HepG2 (cell line): Measurements from ENCODE around the gene KLKB1. TPM values are rescaled to one million over a fixed set of nuclear protein-coding genes. Genes with fewer than 3 reads are reported as not detected.
A peak's percentile ranks its signal among the peaks of the same experiment; 100 is the strongest.

ENCODE experiments used
- MBD4 ChIP-seq: IDR thresholded peaks from 2 replicates; pipeline ENCODE4 v1.6.1; 2012; ENCODE audit warnings: low read length, inconsistent platforms, borderline replicate concordance
- SMAD3 ChIP-seq: sonication (generic); formaldehyde crosslinking; IDR thresholded peaks from 2 replicates; pipeline ENCODE4 v1.4.0; 2020; ENCODE audit warnings: missing genetic modification reagents
- SP1 ChIP-seq, 2 experiments: fragments of 450-650 bp in 1 of 2; sonication (generic) in 1 of 2; formaldehyde crosslinking in 1 of 2; IDR thresholded peaks; 2 replicates each; pipeline versions ENCODE4 v1.4.0 to v1.6.1; 2016 to 2020; ENCODE audit warnings: missing genetic modification reagents in 1 of 2
- ZBTB1 ChIP-seq: sonication (generic); formaldehyde crosslinking; IDR thresholded peaks from 2 replicates; pipeline ENCODE4 v1.4.0; 2020; ENCODE audit warnings: missing genetic modification reagents, borderline replicate concordance
- ZKSCAN8 ChIP-seq: IDR thresholded peaks from 2 replicates; pipeline ENCODE4 v1.6.1; 2016; ENCODE audit warnings: borderline replicate concordance, missing genetic modification reagents, missing compliant biosample characterization
- ZMYM4 ChIP-seq: sonication (generic); formaldehyde crosslinking; IDR thresholded peaks from 2 replicates; pipeline ENCODE4 v1.8.1; 2023; ENCODE audit warnings: mild to moderate bottlenecking, missing genetic modification reagents
- ZNF274 ChIP-seq: sonication (generic); formaldehyde crosslinking; IDR thresholded peaks from 2 replicates; pipeline ENCODE4 v1.5.1; 2020; ENCODE audit warnings: mild to moderate bottlenecking, missing genetic modification reagents
- ZNF333 ChIP-seq: sonication (generic); formaldehyde crosslinking; IDR thresholded peaks from 2 replicates; pipeline ENCODE4 v1.4.0; 2020; ENCODE audit warnings: mild to moderate bottlenecking, missing genetic modification reagents, borderline replicate concordance
- ZNF446 ChIP-seq: sonication (generic); formaldehyde crosslinking; IDR thresholded peaks from 2 replicates; pipeline ENCODE4 v1.5.0; 2020; ENCODE audit warnings: mild to moderate bottlenecking, missing genetic modification reagents
- ZNF557 ChIP-seq: sonication (generic); formaldehyde crosslinking; IDR thresholded peaks from 2 replicates; pipeline ENCODE4 v1.4.0; 2020; ENCODE audit warnings: missing genetic modification reagents
- polyA plus RNA-seq, 8 experiments: library from polyadenylated mRNA; depleted of rRNA in 3 of 8; stranded (reverse) in 7 of 8; unstranded in 1 of 8; fragments of >200 nt; fragmentation: Illumina TruSeq in 4 of 8; extraction: Trizol in 4 of 8; gene quantifications; 2 replicates each; pipeline versions ENCODE4 v1.2.1 to v1.2.3, GENCODE V29; 2011 to 2016; ENCODE audit warnings: low read depth in 4 of 8, missing spikeins in 1 of 8, mixed read lengths in 1 of 8; ENCODE audit not compliant: insufficient read depth in 1 of 8
- total RNA-seq, 5 experiments: library from RNA; depleted of rRNA; stranded (reverse); fragments of >200 nt; fragmentation: Illumina TruSeq; extraction: Trizol; gene quantifications; 2 replicates each; pipeline ENCODE4 v1.2.3, GENCODE V29; 2016; ENCODE audit warnings: low read depth in 1 of 5
- TF ChIP-seq, protein P1 (sequence below): sonication (generic); formaldehyde crosslinking; IDR thresholded peaks from 2 replicates; pipeline ENCODE4 v1.4.0; 2020; ENCODE audit warnings: mild to moderate bottlenecking, missing genetic modification reagents
- TF ChIP-seq, protein P2 (sequence below): sonication (generic); formaldehyde crosslinking; IDR thresholded peaks from 2 replicates; pipeline ENCODE4 v1.4.0; 2020; ENCODE audit warnings: low read depth, mild to moderate bottlenecking, missing genetic modification reagents
- TF ChIP-seq, protein P3 (sequence below): sonication (generic); formaldehyde crosslinking; IDR thresholded peaks from 2 replicates; pipeline ENCODE4 v1.5.0; 2020; ENCODE audit warnings: mild to moderate bottlenecking, missing genetic modification reagents, moderate library complexity
- TF ChIP-seq, protein P4 (sequence below): sonication (generic); formaldehyde crosslinking; IDR thresholded peaks from 2 replicates; pipeline ENCODE4 v1.9.0; 2021; ENCODE audit warnings: missing genetic modification reagents, mild to moderate bottlenecking, borderline replicate concordance

The KLKB1 gene
- total and polyA plus RNA-seq, 2 of the 13 experiments (the other 11 are each of a cell fraction or from before 2014, with no cell fraction given), result 0.26 to 0.49 TPM

DNA sequence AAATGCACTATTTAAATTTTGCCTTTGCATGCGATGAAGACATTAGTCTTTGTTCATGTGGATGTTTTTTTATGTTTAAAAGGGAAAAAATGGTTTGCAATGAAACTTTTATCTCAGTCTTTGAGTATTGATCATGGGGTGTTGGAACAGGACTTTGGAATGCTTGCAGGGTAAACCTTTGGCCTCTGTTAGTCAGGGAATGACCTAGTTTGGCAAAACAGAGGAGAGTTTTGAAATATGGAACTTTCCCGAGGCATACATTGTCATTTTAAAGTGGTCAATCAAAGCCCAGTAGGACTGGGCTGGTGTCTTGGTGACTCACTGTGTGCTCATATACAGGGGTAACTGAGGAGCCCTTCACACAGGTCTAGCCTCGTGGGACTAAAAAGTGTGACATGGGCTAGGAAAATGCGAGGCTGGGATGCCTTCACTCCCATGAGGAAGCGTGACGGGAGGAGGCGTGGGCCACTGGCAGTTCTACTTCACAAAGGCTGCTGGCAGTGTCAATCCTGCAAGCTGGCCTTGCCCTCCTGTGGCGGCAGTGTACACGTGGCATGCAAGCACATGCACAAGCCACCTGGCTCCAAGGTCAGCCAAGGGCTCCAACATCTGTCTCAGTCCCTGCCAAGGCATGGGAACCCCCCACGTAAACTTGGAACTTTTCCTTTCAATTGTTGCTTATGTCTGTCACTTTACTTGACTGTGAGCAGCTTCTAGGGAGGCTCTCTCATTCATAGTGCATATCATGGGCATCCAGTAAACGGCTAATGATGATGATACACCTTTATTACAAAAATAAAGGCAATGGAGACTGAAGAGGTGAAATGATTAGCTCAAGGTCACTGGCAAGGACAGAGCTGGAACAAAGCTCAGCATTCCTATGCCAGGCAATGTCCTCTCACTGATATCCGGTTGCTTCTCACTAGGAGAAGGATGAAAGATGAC is 33.5 kb downstream of the KLKB1 start (continued):
- TF ChIP-seq, protein P1, sequence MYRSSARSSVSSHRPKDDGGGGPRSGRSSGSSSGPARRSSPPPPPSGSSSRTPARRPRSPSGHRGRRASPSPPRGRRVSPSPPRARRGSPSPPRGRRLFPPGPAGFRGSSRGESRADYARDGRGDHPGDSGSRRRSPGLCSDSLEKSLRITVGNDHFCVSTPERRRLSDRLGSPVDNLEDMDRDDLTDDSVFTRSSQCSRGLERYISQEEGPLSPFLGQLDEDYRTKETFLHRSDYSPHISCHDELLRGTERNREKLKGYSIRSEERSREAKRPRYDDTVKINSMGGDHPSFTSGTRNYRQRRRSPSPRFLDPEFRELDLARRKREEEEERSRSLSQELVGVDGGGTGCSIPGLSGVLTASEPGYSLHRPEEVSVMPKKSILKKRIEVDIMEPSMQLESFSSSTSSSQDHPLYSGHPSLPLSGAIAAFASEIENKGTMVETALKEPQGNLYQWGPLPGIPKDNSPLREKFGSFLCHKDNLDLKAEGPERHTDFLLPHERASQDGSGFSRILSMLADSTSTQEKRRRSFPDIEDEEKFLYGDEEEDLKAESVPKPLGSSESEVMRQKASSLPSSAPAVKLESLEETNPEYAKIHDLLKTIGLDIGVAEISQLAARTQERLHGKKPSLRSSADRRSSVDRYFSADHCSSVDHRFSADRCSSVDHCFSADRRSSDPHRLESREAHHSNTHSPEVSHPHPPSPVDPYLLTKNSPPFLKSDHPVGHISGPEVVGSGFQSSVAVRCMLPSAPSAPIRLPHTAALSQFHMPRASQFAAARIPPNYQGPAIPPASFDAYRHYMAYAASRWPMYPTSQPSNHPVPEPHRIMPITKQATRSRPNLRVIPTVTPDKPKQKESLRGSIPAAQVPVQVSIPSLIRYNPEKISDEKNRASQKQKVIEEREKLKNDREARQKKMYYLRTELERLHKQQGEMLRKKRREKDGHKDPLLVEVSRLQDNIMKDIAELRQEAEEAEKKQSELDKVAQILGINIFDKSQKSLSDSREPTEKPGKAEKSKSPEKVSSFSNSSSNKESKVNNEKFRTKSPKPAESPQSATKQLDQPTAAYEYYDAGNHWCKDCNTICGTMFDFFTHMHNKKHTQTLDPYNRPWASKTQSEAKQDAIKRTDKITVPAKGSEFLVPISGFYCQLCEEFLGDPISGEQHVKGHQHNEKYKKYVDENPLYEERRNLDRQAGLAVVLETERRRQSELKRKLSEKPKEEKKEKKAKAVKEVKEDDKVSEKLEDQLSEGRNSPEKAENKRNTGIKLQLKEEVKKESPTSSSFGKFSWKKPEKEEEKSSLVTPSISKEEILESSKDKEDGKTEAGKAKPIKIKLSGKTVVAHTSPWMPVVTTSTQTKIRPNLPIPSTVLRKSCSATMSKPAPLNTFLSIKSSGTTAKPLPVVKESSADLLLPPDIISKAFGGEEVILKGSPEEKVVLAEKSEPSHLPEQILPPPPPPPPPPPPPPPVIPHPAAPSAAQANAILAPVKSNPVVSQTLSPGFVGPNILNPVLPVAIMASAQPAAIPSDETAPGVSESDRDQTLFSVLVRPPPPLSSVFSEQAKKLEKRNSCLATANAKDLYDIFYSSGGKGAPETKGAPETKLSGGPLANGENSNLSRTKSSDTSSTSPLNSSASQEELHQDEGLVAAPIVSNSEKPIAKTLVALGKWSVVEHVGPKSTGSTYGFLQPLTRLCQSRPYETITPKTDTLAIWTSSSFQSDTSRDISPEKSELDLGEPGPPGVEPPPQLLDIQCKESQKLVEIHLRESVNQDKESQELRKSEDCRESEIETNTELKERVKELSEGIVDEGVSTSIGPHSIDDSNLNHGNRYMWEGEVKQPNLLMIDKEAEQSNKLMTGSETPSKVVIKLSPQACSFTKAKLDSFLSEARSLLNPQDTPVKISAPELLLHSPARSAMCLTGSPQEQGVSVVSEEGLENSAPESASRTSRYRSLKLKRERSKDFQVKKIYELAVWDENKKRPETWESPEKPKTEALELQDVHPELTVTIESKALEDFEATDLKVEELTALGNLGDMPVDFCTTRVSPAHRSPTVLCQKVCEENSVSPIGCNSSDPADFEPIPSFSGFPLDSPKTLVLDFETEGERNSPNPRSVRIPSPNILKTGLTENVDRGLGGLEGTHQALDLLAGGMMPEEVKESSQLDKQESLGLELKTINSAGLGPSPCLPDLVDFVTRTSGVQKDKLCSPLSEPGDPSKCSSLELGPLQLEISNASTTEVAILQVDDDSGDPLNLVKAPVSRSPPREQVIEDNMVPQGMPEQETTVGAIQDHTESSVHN (CRISPR knock-in tag), result no peak; the same call in 1 of the 2 replicates
- TF ChIP-seq ZNF333 (CRISPR knock-in tag) (peak; percentile 80; the same call in 1 of the 2 replicates), ZNF446 (CRISPR knock-in tag) (peak; percentile 52; the same call in 1 of the 2 replicates), ZBTB1 (CRISPR knock-in tag) (peak; percentile 58; the same call in 1 of the 2 replicates), ZMYM4 (CRISPR knock-in tag) (peak; percentile 83), MBD4 (no peak), ZNF274 (CRISPR knock-in tag) (peak; percentile 75), ZKSCAN8 (peak; percentile 56; the same call in 1 of the 2 replicates), ZNF557 (CRISPR knock-in tag) (peak; percentile 82; the same call in 1 of the 2 replicates), SP1 (IDR thresholded peaks at IDR 0.05) (no peak), SP1 (CRISPR knock-in tag; IDR thresholded peaks at IDR 0.05) (0 out of 2 replicates have a peak, but pooled peaks have one; percentile 22), SMAD3 (CRISPR knock-in tag) (peak; percentile 75; the same call in 1 of the 2 replicates)
- TF ChIP-seq, protein P2, sequence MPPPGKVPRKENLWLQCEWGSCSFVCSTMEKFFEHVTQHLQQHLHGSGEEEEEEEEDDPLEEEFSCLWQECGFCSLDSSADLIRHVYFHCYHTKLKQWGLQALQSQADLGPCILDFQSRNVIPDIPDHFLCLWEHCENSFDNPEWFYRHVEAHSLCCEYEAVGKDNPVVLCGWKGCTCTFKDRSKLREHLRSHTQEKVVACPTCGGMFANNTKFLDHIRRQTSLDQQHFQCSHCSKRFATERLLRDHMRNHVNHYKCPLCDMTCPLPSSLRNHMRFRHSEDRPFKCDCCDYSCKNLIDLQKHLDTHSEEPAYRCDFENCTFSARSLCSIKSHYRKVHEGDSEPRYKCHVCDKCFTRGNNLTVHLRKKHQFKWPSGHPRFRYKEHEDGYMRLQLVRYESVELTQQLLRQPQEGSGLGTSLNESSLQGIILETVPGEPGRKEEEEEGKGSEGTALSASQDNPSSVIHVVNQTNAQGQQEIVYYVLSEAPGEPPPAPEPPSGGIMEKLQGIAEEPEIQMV (CRISPR knock-in tag), result peak; percentile 78
- TF ChIP-seq, protein P3, sequence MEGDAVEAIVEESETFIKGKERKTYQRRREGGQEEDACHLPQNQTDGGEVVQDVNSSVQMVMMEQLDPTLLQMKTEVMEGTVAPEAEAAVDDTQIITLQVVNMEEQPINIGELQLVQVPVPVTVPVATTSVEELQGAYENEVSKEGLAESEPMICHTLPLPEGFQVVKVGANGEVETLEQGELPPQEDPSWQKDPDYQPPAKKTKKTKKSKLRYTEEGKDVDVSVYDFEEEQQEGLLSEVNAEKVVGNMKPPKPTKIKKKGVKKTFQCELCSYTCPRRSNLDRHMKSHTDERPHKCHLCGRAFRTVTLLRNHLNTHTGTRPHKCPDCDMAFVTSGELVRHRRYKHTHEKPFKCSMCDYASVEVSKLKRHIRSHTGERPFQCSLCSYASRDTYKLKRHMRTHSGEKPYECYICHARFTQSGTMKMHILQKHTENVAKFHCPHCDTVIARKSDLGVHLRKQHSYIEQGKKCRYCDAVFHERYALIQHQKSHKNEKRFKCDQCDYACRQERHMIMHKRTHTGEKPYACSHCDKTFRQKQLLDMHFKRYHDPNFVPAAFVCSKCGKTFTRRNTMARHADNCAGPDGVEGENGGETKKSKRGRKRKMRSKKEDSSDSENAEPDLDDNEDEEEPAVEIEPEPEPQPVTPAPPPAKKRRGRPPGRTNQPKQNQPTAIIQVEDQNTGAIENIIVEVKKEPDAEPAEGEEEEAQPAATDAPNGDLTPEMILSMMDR (CRISPR knock-in tag), result peak; percentile 39
- TF ChIP-seq, protein P4, sequence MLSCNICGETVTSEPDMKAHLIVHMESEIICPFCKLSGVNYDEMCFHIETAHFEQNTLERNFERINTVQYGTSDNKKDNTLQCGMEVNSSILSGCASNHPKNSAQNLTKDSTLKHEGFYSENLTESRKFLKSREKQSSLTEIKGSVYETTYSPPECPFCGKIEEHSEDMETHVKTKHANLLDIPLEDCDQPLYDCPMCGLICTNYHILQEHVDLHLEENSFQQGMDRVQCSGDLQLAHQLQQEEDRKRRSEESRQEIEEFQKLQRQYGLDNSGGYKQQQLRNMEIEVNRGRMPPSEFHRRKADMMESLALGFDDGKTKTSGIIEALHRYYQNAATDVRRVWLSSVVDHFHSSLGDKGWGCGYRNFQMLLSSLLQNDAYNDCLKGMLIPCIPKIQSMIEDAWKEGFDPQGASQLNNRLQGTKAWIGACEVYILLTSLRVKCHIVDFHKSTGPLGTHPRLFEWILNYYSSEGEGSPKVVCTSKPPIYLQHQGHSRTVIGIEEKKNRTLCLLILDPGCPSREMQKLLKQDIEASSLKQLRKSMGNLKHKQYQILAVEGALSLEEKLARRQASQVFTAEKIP (CRISPR knock-in tag), result no peak
